Measurements from ENCODE around the gene COLGALT1.

GRCh38 chr19:17554968-17555479 lies 425 bp upstream of the COLGALT1 start:
- TF ChIP-seq, protein P1, sequence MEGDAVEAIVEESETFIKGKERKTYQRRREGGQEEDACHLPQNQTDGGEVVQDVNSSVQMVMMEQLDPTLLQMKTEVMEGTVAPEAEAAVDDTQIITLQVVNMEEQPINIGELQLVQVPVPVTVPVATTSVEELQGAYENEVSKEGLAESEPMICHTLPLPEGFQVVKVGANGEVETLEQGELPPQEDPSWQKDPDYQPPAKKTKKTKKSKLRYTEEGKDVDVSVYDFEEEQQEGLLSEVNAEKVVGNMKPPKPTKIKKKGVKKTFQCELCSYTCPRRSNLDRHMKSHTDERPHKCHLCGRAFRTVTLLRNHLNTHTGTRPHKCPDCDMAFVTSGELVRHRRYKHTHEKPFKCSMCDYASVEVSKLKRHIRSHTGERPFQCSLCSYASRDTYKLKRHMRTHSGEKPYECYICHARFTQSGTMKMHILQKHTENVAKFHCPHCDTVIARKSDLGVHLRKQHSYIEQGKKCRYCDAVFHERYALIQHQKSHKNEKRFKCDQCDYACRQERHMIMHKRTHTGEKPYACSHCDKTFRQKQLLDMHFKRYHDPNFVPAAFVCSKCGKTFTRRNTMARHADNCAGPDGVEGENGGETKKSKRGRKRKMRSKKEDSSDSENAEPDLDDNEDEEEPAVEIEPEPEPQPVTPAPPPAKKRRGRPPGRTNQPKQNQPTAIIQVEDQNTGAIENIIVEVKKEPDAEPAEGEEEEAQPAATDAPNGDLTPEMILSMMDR (tag by site-specific recombination; IDR thresholded peaks at IDR 0.05) = no peak
- TF ChIP-seq SP2 (tag by site-specific recombination; IDR thresholded peaks at IDR 0.05) = no peak
- TF ChIP-seq ZNF529 (tag by site-specific recombination; IDR thresholded peaks at IDR 0.05; ENCODE audit: insufficient replicate concordance) = no peak
- TF ChIP-seq ZNF175 (tag by site-specific recombination; IDR thresholded peaks at IDR 0.05) = no peak
- no peak for TF ChIP-seq ZNF350 (tag by site-specific recombination; IDR thresholded peaks at IDR 0.05)
- no peak for TF ChIP-seq HOXA7 (CRISPR knock-in tag; IDR thresholded peaks at IDR 0.05; ENCODE audit: borderline replicate concordance)
- TF ChIP-seq TCF7L2 (IDR thresholded peaks at IDR 0.05; ENCODE audit: borderline replicate concordance, low read depth, low read length) = no peak
